Neuronal stem cell (in vitro differentiated cells): ENCODE measurements around the gene CORO2B. TPM values are rescaled to one million over a fixed set of nuclear protein-coding genes. Genes with fewer than 3 reads are reported as not detected.

ENCODE experiments used
- DNase-seq: peaks from one replicate; pipeline ENCODE4 v3.0.0-alpha.2; 2013; ENCODE audit warnings: low spot score
- H2AFZ ChIP-seq: one replicate; pipeline ENCODE4 v1.6.1; 2013; ENCODE audit warnings: mild to moderate bottlenecking, low read length, inconsistent platforms
- H2AK5ac ChIP-seq: 2 replicates; pipeline ENCODE4 v1.6.1; 2013; ENCODE audit warnings: low read depth, mild to moderate bottlenecking, inconsistent platforms, low read length, moderate library complexity, mixed read lengths
- H2BK120ac ChIP-seq: 2 replicates; pipeline ENCODE4 v1.6.1; 2013; ENCODE audit warnings: low read depth, mild to moderate bottlenecking, inconsistent platforms, low read length, moderate library complexity, mixed read lengths
- H2BK12ac ChIP-seq: one replicate; pipeline ENCODE4 v1.6.1; 2013; ENCODE audit warnings: low read length, inconsistent platforms
- H2BK15ac ChIP-seq: 2 replicates; pipeline ENCODE4 v1.6.1; 2013; ENCODE audit warnings: mild to moderate bottlenecking, low read length, inconsistent platforms, mixed read lengths
- H2BK5ac ChIP-seq: one replicate; pipeline ENCODE4 v1.6.1; 2013; ENCODE audit warnings: inconsistent platforms, mild to moderate bottlenecking, low read length, moderate library complexity
- H3K14ac ChIP-seq: one replicate; pipeline ENCODE4 v1.6.1; 2013; ENCODE audit warnings: low read length, inconsistent platforms
- H3K18ac ChIP-seq: 2 replicates; pipeline ENCODE4 v1.6.1; 2013; ENCODE audit warnings: low read length, inconsistent platforms
- H3K23ac ChIP-seq: 2 replicates; pipeline ENCODE4 v1.6.1; 2013; ENCODE audit warnings: low read depth, mild to moderate bottlenecking, mixed read lengths, low read length, inconsistent platforms; ENCODE audit not compliant: poor library complexity
- H3K27ac ChIP-seq: replicated peaks from 3 replicates; pipeline ENCODE4 v1.5.1; 2013; ENCODE audit warnings: low read length, inconsistent platforms
- H3K27me3 ChIP-seq, 3 experiments: 2 replicates each; pipeline ENCODE4 v1.6.1; 2013; ENCODE audit warnings: low read length in 3 of 3, mild to moderate bottlenecking in 2 of 3, inconsistent platforms in 1 of 3, low read depth in 1 of 3, mixed read lengths in 1 of 3, moderate library complexity in 1 of 3; ENCODE audit not compliant: control insufficient read depth in 3 of 3, insufficient read depth in 3 of 3
- H3K36me3 ChIP-seq, 2 donors: replicated peaks in 1 of 2; 2 replicates each; pipeline ENCODE4 v1.6.1; 2013; ENCODE audit warnings: low read length in 2 of 2; ENCODE audit not compliant: control insufficient read depth in 2 of 2, insufficient read depth in 2 of 2
- H3K4ac ChIP-seq: 2 replicates; pipeline ENCODE4 v1.6.1; 2013; ENCODE audit warnings: inconsistent platforms, mild to moderate bottlenecking, low read length, moderate library complexity
- H3K4me1 ChIP-seq, 2 donors: 1 replicate in 1 of 2; 2 replicates in 1 of 2; pipeline ENCODE4 v1.6.1; 2013; ENCODE audit warnings: low read length in 2 of 2, low read depth in 1 of 2; ENCODE audit not compliant: control insufficient read depth in 2 of 2, insufficient read depth in 1 of 2
- H3K4me2 ChIP-seq: one replicate; pipeline ENCODE4 v1.6.1; 2013; ENCODE audit warnings: mild to moderate bottlenecking, low read length, inconsistent platforms; ENCODE audit not compliant: insufficient read depth, poor library complexity, severe bottlenecking
- H3K4me3 ChIP-seq, 2 donors: 2 replicates each; pipeline ENCODE4 v1.5.1; 2013; ENCODE audit warnings: low read length in 2 of 2, mild to moderate bottlenecking in 2 of 2, inconsistent platforms in 1 of 2, moderate library complexity in 1 of 2
- H3K79me1 ChIP-seq: one replicate; pipeline ENCODE4 v1.6.1; 2013; ENCODE audit warnings: low read depth, mild to moderate bottlenecking, inconsistent platforms, low read length, moderate library complexity
- H3K9ac ChIP-seq: one replicate; pipeline ENCODE4 v1.6.1; 2013; ENCODE audit warnings: mild to moderate bottlenecking, low read depth, low read length, inconsistent platforms; ENCODE audit not compliant: poor library complexity
- H3K9me3 ChIP-seq, 2 donors: replicated peaks in 1 of 2; 2 replicates each; pipeline versions ENCODE3 to v1.6.1; 2013; ENCODE audit warnings: low read length in 2 of 2, mild to moderate bottlenecking in 2 of 2, inconsistent platforms in 1 of 2, low read depth in 1 of 2, mixed read lengths in 1 of 2, moderate library complexity in 1 of 2; ENCODE audit not compliant: control insufficient read depth in 2 of 2, insufficient read depth in 1 of 2
- H4K8ac ChIP-seq: one replicate; pipeline ENCODE4 v1.6.1; 2013; ENCODE audit warnings: low read depth, mild to moderate bottlenecking, inconsistent platforms, low read length, moderate library complexity
- H4K91ac ChIP-seq: one replicate; pipeline ENCODE4 v1.6.1; 2013; ENCODE audit warnings: low read length, low read depth, mild to moderate bottlenecking, inconsistent platforms; ENCODE audit not compliant: poor library complexity
- WGBS, 2 donors: extraction: QIAGEN DNeasy Blood & Tissue Kit; methylation state at CpG; one replicate each; pipeline ENCODE4 v1.1.7; 2013; ENCODE audit warnings: missing lambda C conversion rate in 2 of 2, mixed read lengths in 1 of 2; ENCODE audit not compliant: insufficient read length in 2 of 2, insufficient replicate concordance in 1 of 2; ENCODE audit errors: extremely low coverage in 2 of 2; 5-methylcytosine and 5-hydroxymethylcytosine counted together
- polyA plus RNA-seq, 2 experiments: library from polyadenylated mRNA; stranded (reverse); fragments of 200-250 nt; gene quantifications; one replicate each; pipeline ENCODE4 v1.2.3, GENCODE V29; 2013

CORO2B gene
- polyA plus RNA-seq (2013, experiment 1 of 2), result 6.9 TPM
- 6.8 TPM for polyA plus RNA-seq (2013, experiment 2 of 2)

GRCh38 chr15:68578980-68579935, at the start of gene CORO2B:
CORO2B (plus strand) TSS chr15:68578993; CDS start chr15:68579263, 270 bp downstream.
- Histone ChIP-seq H2BK120ac (peak within 1 kb of the TSS; percentile 1), H2BK5ac (no peak within 1 kb of the TSS), H3K27ac (no peak within 1 kb of the TSS), H3K4me3 (peak within 1 kb of the TSS; percentile 77 to 81), H4K91ac (peak within 1 kb of the TSS; percentile 11), H2BK15ac (peak within 1 kb of the TSS; percentile 81), H3K27me3 (peaks cover 0 to 13% (median 0%) of the 10 kb centered on the region in 3 experiments), H3K4me2 (peak within 1 kb of the TSS; percentile 90), H3K14ac (no peak within 1 kb of the TSS), H3K79me1 (no peaks in the 10 kb centered on the region), H4K8ac (no peak within 1 kb of the TSS), H2AFZ (peak within 1 kb of the TSS; percentile 96), H3K9me3 (peaks cover 0 to 2% of the 10 kb centered on the region in 2 donors), H3K18ac (peak within 1 kb of the TSS; percentile 93), H2AK5ac (peak within 1 kb of the TSS; percentile 64), H3K36me3 (no peaks in the 10 kb centered on the region), H3K9ac (peak within 1 kb of the TSS; percentile 78), H2BK12ac (peak within 1 kb of the TSS; percentile 2), H3K4me1 (peaks cover 17 to 34% of the 10 kb centered on the region in 2 donors), H3K4ac (no peak within 1 kb of the TSS), H3K23ac (peak within 1 kb of the TSS; percentile 1)
- DNase-seq, result no peak
- WGBS, 2 donors, result no CpG with 5 or more reads among the region's 95 CpGs

- H2BK5ac ChIP-seq, result no peak overlapping the region
- no peak overlapping the region for H3K14ac ChIP-seq
- no peak overlapping the region for H3K4me3 ChIP-seq
- H3K4ac ChIP-seq, result no peak overlapping the region
- no peak overlapping the region for H4K8ac ChIP-seq
- H3K18ac ChIP-seq, result no peak overlapping the region
- H4K91ac ChIP-seq, result no peak overlapping the region
- no peak overlapping the region for H2BK15ac ChIP-seq
- H2AFZ ChIP-seq, result no peak overlapping the region
- H2BK12ac ChIP-seq, result no peak overlapping the region
- no peak for DNase-seq
- H3K9me3 ChIP-seq, result no peaks in the 10 kb centered on the region
- H3K9ac ChIP-seq, result no peak overlapping the region
- H2BK120ac ChIP-seq, result no peak overlapping the region
- no CpG with 5 or more reads among the region's 2 CpGs for WGBS, 2 donors
- H3K4me1 ChIP-seq, result no peaks in the 10 kb centered on the region
- H3K27me3 ChIP-seq, result no peaks in the 10 kb centered on the region
- H2AK5ac ChIP-seq, result no peak overlapping the region
- H3K4me2 ChIP-seq, result no peak overlapping the region
- no peak overlapping the region for H3K23ac ChIP-seq
- no peaks in the 10 kb centered on the region for H3K79me1 ChIP-seq
- H3K27ac ChIP-seq, result no peak overlapping the region
- no peaks in the 10 kb centered on the region for H3K36me3 ChIP-seq
Measured at GRCh38 chr15:68531387-68532179, 47.2 kb upstream of the CORO2B start.

- no peak overlapping the region for H3K23ac ChIP-seq
- no peak overlapping the region for H2BK120ac ChIP-seq
- no peak overlapping the region for H3K4ac ChIP-seq
- no peak overlapping the region for H2AK5ac ChIP-seq
- no CpG with 5 or more reads among the region's 4 CpGs for WGBS, 2 donors
- H4K91ac ChIP-seq, result no peak overlapping the region
- no peaks in the 10 kb centered on the region for H3K36me3 ChIP-seq
- H3K18ac ChIP-seq, result no peak overlapping the region
- H3K9me3 ChIP-seq, result peaks cover 2 to 3% of the 10 kb centered on the region in 2 donors
- H3K4me3 ChIP-seq, result no peak overlapping the region
- H3K4me1 ChIP-seq, result no peaks in the 10 kb centered on the region
- no peak overlapping the region for H2BK5ac ChIP-seq
- no peaks in the 10 kb centered on the region for H3K27me3 ChIP-seq
- H4K8ac ChIP-seq, result no peak overlapping the region
- no peak overlapping the region for H3K14ac ChIP-seq
- no peak overlapping the region for H3K27ac ChIP-seq
- no peak for DNase-seq
- no peak overlapping the region for H3K4me2 ChIP-seq
- H2BK15ac ChIP-seq, result no peak overlapping the region
- no peak overlapping the region for H2BK12ac ChIP-seq
- no peak overlapping the region for H2AFZ ChIP-seq
- H3K9ac ChIP-seq, result no peak overlapping the region
- no peaks in the 10 kb centered on the region for H3K79me1 ChIP-seq
Measured at GRCh38 chr15:68536331-68537095, 42.3 kb upstream of the CORO2B start.
